NCI-H526 treated with DMSO at 0.1 percent for 48 hours (cell line): ENCODE data around the gene ZNF117.
"Not testable (repeated sequence)": the region's sequence is repeated elsewhere in the genome, so short reads cannot be mapped to it uniquely, and the experiment has no call there.

Experiments
- DNase-seq: peaks from one replicate; lab custom pipeline; 2025; lab: John Stamatoyannopoulos, UW

Gene ZNF117

GRCh38 chr7:64990936-64991335 lies at the start of gene ZNF117:
Gene ZNF117, minus strand, starts transcription at chr7:64991036.
- no peak for DNase-seq

- DNase-seq: peak; percentile 37
Observed at GRCh38 chr7:65038767-65039166, 47.9 kb upstream of the ZNF117 start.

DNA sequence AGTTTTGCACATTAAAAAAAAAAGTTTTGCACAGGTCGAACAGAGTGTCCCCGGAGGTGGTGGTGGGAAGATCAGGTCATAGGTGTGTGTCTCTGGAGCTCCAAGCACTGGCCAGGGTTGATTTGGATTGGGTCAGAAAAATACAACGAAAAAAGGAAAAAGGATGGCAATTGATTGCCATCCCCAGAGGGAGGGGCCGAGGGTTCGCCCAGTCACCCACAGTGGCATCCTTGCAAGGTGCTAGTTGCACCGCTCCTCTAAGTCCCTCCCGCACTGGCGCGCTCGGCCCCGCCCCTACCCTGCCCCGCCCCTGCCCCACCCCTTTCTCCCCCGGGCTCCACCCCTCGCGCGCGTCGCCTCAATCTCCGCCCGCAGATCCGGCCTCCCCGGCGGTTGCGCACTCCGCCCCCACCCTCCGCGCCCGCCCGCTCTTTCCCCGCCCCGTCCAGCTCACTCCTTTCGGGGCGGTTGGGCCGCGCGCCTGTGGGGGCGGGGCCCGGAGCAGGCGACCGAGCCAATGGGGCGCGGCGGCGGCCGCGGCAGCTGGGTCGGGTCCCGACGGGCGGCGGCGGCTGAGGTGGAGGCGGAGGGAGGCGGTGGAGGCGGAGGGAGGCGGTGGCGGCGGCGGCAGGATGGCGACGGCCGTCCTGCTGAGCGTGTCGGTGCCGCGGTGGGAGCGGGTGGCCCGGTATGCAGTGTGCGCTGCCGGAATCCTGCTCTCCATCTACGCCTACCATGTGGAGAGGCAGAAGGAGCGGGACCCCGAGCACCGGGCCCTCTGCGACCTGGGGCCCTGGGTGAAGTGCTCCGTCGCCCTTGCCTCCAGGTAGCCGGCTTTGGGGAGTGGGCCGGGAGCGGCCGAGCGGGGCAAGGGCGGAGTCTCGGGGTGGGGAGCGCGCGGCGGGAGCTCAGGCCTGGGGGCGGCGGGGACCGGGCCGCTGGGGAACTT lies 47.2 kb upstream of the ZNF117 start:
- peak; percentile 58 for DNase-seq

DNA sequence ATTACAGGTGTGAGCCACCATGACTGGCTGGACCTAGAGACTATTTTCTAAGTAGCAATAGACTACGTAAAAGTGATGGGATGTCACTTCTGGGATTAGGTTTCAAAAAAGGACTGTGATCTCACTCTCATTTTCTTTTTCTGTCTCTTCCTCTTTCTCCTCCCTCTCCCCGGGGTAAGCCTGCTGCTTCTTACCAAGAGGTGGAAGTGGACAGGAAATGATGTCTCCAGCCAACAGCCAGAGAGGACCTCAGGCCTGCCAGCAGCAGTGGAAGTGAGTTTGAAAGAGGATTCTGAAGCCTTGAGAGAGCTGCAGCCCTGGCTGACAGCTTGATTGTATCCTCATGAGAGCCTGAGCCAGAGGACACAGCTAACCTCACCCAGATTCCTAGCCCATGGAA lies 45.7 kb upstream of the ZNF117 start:
- DNase-seq: not testable (repeated sequence)

- not testable (repeated sequence) for DNase-seq
Observed at GRCh38 chr7:65035469-65035868, 44.6 kb upstream of the ZNF117 start.

- DNase-seq: not testable (repeated sequence)
Observed at GRCh38 chr7:65034120-65034782, 43.4 kb upstream of the ZNF117 start.

DNA sequence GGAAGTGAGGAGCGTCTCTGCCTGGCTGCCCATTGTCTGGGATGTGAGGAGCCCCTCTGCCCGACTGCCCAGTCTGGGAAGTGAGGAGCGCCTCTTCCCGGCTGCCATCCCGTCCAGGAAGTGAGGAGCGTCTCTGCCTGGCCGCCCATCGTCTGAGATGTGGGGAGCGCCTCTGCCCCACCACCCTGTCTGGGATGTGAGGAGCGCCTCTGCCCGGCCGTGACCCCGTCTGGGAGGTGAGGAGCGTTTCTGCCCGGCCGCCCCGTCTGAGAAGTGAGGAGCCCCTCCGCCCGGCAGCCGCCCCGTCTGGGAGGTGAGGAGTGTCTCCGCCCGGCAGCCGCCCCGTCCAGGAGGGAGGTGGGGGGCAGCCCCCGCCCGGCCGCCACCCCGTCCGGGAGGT lies 42.6 kb upstream of the ZNF117 start:
- DNase-seq: not testable (repeated sequence)

GRCh38 chr7:65025023-65025422 lies 34.2 kb upstream of the ZNF117 start:
- DNase-seq: not testable (repeated sequence)

GRCh38 chr7:65020978-65021377 lies 30.1 kb upstream of the ZNF117 start:
- not testable (repeated sequence) for DNase-seq

DNA sequence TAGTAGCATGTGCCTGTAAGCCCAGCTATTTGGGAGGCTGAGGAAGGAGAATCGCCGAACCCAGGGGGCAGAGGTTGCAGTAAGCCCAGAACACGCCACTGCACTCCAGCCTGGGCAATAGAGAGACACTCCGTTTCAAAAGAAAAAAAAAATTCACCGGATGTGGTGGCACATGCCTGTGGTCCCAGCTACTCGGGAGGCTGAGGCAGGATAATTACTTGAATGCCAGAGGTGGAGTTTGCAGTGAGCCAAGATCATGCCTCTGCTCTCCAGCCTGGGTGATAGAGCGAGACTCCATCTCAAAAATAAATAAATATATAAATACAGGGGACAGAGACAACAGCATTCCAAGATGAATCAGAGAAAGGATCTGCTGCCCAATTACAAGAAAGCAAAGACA lies 19.0 kb upstream of the ZNF117 start:
- DNase-seq: not testable (repeated sequence)

- not testable (repeated sequence) for DNase-seq
Observed at GRCh38 chr7:65009394-65009793, 18.6 kb upstream of the ZNF117 start.

DNA sequence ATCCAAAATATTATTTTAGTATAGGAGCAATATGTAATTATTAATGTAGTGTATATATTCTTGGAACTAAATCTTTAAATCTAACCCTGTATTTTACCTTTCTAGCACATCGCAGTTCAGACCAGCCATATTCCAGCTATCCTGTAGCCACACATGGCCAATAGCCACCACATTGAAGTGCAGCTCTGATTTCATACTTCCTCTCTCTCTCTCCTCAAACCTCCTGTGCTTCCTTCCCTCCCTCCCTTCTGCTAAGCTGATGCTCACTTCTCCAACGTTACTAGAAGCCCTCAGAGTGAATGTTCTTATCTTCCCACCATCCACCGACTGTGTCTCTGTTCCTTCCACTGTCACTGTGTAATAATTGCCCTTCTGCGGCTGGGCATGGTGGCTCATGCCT lies 16.2 kb upstream of the ZNF117 start:
- not testable (repeated sequence) for DNase-seq

GRCh38 chr7:65006094-65006992 lies 15.5 kb upstream of the ZNF117 start, which contains the start of gene ERV3-1:
Gene ERV3-1, minus strand, starts transcription at chr7:65006687. Its CDS starts 13,661 bp downstream, at chr7:64993026.
- DNase-seq: peak; percentile 91

DNA sequence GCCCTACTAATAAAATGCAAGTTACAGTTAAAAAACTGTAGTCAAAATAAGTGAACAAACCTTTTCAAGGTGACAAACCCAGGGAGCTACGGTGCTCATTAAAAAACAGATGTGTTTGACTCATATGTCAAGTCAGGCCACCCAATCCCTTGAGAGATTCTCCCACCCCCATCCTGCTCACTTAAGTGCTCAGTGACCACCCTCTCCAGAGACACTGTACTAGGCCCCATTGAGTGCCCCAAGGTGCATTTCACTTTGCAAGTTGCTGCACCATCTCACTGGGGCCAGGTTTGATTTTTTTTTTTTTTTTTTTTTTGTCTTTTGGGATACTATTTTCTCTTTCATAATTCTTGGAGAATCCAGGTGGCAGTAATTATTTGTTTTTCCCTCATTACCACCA lies 13.7 kb upstream of the ZNF117 start:
- DNase-seq: no peak

GRCh38 chr7:65002972-65003585 lies 12.2 kb upstream of the ZNF117 start:
- DNase-seq: no peak

- no peak for DNase-seq
Observed at GRCh38 chr7:65001291-65001814, 10.5 kb upstream of the ZNF117 start.

DNA sequence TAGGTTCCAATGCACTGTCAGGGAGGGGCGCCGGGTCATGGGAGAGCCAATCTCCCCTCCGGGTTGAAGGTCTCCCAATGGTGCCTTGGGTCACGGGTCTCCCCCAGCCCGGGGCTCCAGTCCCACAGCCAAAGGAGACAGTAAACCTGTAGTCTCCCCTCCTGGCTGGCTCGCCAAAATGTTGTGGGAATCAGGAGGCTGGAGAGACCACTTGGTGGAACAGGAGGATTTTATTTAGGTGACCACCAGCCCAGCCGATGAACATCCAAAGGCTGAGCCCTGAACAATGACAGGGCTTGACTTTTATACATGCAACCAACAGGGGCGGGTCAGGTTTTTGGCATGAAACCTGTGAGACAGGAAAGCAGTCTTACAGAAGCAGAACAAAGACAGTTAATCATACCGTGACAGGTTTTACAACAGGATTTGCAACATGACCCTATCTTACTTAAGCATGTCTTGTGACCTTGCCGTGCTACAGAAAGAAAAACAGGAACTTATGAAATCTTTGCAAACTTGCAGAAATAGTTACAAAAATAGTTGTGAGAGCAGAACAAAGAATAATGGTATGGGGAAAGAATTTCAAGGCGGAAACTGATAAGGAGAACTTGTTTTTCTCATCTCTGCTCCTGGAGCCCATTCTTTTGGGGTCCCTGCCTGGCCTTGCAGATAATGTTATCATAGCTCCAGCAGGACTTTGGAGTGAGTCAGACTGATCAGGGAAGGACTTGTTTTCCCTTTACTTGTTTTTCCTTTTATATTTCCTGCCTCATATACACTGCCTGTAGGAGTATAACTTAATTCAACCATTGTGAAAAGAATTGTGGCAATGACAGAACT lies 8.5 kb upstream of the ZNF117 start:
- DNase-seq: no peak

DNA sequence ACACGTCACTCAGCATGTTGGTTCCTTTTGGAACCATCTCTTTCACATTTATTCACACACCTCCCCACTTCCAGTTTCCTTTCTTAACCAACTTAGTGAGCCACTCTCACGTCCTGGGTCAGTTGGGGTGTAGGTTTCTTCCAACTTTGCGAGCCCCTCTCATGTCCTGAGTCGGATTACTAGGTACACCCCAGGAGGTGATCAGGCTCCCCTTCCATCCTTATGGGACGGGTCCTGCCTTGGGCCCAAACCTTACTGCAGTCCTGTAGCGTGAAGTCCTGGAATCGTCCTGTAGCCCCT lies 8.0 kb upstream of the ZNF117 start:
- no peak for DNase-seq

GRCh38 chr7:64997927-64998391 lies 7.1 kb upstream of the ZNF117 start:
- no peak for DNase-seq

- DNase-seq: no peak
Observed at GRCh38 chr7:64997164-64997908, 6.5 kb upstream of the ZNF117 start.
